Urinary bladder (tissue), 4 donors: ENCODE results near the gene METTL22. TPM values are rescaled to one million over a fixed set of nuclear protein-coding genes. Genes with fewer than 3 reads are reported as not detected.
A peak's percentile ranks its signal among the peaks of the same experiment; 100 is the strongest.

Source experiments
- DNase-seq: peaks from one replicate; pipeline ENCODE4 v3.0.0-alpha.2; 2015; ENCODE audit errors: extremely low spot score
- H3K27ac ChIP-seq: one replicate; pipeline ENCODE4 v1.5.1; 2013; ENCODE audit warnings: low read depth, mild to moderate bottlenecking, moderate library complexity
- H3K36me3 ChIP-seq: one replicate; pipeline ENCODE4 v1.6.1; 2013; ENCODE audit warnings: mild to moderate bottlenecking, moderate library complexity; ENCODE audit not compliant: insufficient read depth
- H3K4me1 ChIP-seq: one replicate; pipeline ENCODE4 v1.6.1; 2013; ENCODE audit warnings: mild to moderate bottlenecking, moderate library complexity; ENCODE audit not compliant: insufficient read depth
- H3K4me3 ChIP-seq: one replicate; pipeline ENCODE4 v1.5.1; 2013; ENCODE audit warnings: low read depth, low read length
- WGBS: extraction: QIAGEN DNeasy Blood & Tissue Kit; methylation state at CpG from one replicate; pipeline ENCODE4 v1.1.7; 2013; 5-methylcytosine and 5-hydroxymethylcytosine counted together
- polyA plus RNA-seq: library from polyadenylated mRNA; stranded (reverse); fragments of 200-250 nt; gene quantifications from one replicate; pipeline ENCODE4 v1.2.3, GENCODE V29; 2013
- total RNA-seq: library from RNA; depleted of rRNA; stranded (reverse); fragments of >200 nt; gene quantifications from one replicate; pipeline ENCODE4 v1.2.3, GENCODE V29; 2014
- donor health status: healthy with polysubstance abuse.
- donor health status: healthy.

The METTL22 gene
- total and polyA plus RNA-seq, 2 donors: 22.4 to 25.2 TPM

DNA sequence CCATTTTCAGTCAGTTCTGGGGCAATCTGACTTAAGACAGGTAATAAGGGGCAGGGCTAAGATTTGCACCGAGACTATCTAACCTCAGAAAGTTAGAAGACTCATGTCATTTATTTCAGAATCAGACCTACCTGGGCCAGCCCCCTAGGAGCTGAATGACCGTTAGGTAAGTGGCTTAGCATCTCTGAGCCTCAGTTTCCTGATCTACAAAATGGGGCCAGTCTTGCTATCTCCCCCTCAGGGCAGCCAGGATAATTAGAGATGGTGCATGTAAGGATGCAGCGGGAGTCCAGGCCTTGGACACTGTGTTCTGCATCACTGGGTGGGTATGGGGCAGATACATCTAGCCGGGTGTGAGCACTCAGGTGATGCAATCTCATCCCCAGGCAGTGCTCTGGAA lies 10.4 kb upstream of the METTL22 start:
- Histone ChIP-seq H3K27ac (no peak overlapping the region), H3K4me1 (no peaks in the 10 kb centered on the region), H3K4me3 (no peak overlapping the region), H3K36me3 (no peaks in the 10 kb centered on the region)
- WGBS: 77% methylated on average over 4 of the region's 4 CpGs
- DNase-seq: no peak

DNA sequence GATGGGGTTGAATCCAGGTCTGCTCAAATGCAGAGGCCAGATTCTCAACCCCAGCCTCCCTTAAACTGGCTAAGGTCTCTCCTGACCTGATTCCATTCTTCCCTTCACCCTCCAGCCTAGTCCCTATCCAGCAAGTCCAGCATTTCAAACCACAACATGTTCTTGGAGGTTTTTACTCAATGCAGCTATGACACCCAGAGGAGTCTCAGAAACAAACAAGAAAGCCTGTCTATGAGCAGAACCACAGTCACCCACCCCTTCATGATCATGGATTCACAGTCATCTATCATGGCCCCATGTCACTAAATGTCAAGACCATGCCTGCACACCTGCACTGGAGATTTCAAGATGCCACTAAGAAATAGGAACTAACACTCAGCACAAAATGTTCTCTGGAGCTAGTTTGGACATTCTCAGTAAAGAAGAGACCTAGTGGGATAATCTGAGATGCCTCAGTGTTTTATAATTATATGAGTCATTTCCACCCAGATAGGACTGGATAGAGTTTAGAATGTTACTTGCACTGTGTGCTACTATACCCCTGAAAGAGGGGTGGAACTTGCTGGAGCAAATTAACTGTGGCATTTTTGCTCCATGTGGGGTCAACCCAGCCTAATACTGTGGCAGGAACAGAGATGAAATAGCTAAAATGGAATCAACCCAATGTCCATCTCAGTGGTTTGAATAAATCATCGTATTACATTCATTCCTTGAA lies 9.5 kb upstream of the METTL22 start:
- no peaks in the 10 kb centered on the region for H3K4me1 ChIP-seq
- H3K36me3 ChIP-seq: no peaks in the 10 kb centered on the region
- 97% methylated on average over 1 of the region's 1 CpG for WGBS
- no peak overlapping the region for H3K27ac ChIP-seq
- DNase-seq: no peak
- no peak overlapping the region for H3K4me3 ChIP-seq

DNA sequence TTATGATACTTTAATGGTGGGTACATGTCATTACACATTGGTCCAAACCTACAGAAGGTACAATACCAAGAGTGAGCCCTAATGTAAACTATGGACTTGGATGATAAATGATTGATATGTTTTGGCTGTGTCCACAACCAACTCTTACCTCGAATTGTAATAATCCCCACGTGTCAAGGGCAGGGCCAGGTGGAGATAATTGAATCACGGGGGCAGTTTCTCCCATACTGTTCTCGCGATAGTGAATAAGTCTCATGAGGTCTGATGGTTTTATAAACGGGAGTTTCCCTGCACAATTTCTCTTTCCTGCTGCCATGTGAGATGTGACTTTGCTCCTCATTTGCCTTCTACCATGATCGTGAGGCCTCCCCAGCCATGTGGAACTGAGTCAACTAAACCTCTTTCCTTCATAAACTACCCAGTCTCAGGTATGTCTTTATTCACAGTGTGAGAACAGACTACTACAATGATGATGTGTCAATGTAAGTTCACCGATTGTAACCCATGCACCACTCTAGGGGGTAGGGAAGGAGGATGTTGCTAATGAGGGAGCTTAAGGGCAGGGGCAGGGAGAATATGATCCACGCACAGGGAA lies 7.0 kb upstream of the METTL22 start:
- Histone ChIP-seq H3K4me1 (no peaks in the 10 kb centered on the region), H3K27ac (no peak overlapping the region), H3K4me3 (no peak overlapping the region), H3K36me3 (no peaks in the 10 kb centered on the region)
- 64% methylated on average over 9 of the region's 9 CpGs for WGBS
- no peak for DNase-seq

DNA sequence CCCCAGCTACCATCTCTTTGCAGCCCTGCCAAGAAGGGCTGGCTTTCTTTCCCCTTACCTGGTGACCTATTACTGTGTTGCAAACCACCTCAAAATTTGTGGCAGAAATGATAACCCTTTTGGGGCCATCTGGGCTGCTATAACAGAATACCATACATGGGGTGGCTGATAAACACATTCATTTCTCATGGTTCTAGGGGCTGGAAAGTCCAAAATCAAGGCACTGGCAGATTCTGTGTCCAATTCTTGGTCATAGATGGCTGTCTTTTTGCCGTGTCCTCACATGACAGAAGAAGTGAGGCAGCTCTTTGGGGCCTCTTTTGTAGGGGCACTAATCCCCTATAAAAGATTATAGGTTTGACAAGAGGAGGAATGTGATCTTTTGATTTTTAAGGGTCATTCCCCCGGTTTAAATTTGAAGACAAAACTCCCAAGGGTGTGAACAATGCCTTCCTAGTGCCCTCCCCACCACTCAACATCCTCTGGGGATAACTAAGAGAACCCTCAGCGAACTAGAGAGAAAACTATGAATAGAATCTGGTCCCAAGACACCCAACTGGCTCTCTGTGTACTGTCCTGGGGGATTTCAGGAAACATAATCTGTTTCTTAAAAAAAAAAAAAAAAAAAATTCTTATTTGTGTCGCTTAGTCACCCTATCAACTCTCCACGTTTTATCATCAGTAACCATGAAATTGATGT lies 1.7 kb upstream of the METTL22 start:
- 52% methylated on average over 5 of the region's 5 CpGs for WGBS
- Histone ChIP-seq H3K4me3 (no peak overlapping the region), H3K4me1 (peaks cover 1% of the 10 kb centered on the region), H3K27ac (no peak overlapping the region), H3K36me3 (no peaks in the 10 kb centered on the region)
- DNase-seq: no peak

DNA sequence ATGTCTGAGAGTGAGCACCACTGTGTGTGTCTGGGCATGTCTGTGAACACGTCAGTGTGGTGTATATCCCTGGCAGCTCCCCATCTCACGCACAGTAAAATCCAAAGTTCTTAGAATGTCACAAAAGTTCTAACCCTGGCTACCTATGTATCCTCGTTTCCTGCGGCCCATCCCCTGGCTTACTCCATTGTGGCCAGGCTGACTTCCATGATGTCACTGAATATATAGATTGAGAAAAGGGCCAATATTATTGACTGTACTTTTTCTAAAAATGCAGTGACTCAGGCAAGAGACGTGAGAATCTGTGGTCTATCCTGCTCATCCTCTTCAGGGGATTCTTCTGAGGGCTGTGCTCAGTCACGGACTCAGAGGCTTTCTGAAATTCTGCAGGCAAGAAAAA lies 963 bp upstream of the METTL22 start:
- no peak for DNase-seq
- peaks cover 1% of the 10 kb centered on the region for H3K4me1 ChIP-seq
- WGBS: 72% methylated on average over 6 of the region's 6 CpGs
- no peak overlapping the region for H3K27ac ChIP-seq
- peaks cover 2% of the 10 kb centered on the region for H3K36me3 ChIP-seq
- H3K4me3 ChIP-seq: no peak overlapping the region

DNA sequence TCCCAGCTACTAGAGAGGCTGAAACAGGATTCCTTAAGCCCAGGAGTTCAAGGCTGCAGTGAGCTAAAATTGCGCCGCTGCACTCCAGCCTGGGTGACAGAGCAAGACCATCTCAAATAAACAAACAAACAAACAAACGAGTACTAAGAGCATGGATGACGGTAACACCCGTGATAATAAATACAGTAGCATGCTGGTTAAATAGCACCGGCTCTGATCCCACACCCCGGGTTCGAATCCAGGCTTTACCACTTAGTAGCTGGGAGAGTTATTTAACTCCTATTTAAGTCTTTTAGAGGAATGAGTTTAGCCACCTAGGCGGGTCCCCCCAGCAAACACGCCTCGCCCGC lies 301 bp upstream of the METTL22 start:
- H3K27ac ChIP-seq: no peak overlapping the region
- WGBS: 20% methylated on average over 12 of the region's 12 CpGs
- no peak for DNase-seq

DNA sequence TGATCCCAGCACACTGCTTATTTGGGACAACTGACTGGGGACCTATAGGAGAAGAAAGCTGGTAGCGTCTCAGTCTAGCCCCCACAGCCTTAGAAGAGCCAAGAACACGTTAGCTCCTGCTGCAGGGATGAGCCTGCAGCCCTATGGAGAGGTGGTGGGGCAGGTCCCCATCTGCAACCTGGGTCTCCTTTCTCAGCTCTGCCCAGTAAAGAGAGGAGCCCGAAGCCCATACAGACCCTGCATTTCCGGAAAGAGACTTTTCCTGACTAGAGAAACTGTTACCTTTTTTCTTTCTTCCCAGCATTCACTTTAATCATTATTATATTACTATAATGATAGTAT lies 788 bp downstream of the METTL22 start:
- peak overlapping the region; percentile 67 for H3K4me3 ChIP-seq
- peaks cover 1% of the 10 kb centered on the region for H3K4me1 ChIP-seq
- H3K36me3 ChIP-seq: peaks cover 6% of the 10 kb centered on the region
- 3% methylated on average over 4 of the region's 4 CpGs for WGBS
- H3K27ac ChIP-seq: no peak overlapping the region
- DNase-seq: no peak

More for the DNA sequence above, 301 bp upstream of the METTL22 start:
- Histone ChIP-seq H3K36me3 (peaks cover 3% of the 10 kb centered on the region), H3K4me3 (peak overlapping the region; percentile 67), H3K4me1 (peaks cover 1% of the 10 kb centered on the region)

DNA sequence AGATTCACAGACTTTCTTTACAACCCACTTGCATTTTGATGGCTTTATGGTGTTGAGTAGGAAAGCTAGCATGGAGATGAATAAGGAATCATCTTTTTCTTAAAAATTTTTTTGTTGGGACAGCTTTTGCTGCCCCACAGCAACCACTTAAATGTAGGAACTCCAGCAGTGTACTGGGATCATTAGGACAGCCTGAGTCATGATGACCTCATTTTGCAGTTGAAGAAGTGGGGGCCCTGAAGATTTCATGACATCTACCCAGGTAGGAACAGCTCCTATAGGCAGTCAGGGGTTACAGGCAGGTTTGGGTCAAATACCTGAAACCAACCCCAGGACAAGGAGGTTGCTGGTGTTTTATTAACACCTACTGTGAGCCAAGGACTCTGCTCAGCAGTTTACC lies 2.1 kb downstream of the METTL22 start:
- DNase-seq: no peak
- Histone ChIP-seq H3K27ac (no peak overlapping the region), H3K4me3 (no peak overlapping the region), H3K4me1 (peaks cover 1% of the 10 kb centered on the region), H3K36me3 (peaks cover 9% of the 10 kb centered on the region)

DNA sequence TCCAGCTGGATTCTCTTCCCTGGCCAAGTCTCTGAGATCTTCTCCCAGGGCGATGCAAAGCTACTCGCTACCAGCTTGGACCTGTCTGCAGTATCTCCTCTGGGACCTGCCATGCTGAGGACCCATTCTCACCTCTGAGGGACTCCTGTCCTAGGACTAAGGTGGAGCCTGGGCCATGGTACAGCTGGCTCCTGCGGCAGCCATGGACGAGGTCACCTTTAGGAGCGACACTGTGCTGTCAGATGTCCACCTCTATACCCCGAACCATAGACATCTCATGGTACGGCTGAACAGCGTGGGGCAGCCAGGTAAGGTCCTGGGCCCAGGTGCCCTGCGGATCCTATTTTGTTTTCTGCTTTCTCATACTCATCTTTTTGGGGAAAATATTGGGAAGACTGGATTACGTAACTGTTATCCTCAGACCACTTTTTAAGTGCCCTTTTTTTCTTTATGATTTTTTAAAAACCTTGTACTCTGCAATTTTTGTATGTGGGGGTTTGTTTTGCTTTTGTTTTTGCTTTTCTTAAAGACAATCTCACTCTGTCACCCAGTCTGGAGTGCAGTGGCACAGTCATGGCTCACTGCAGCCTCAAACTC lies 4.1 kb downstream of the METTL22 start:
- Histone ChIP-seq H3K4me3 (no peak overlapping the region), H3K27ac (no peak overlapping the region), H3K4me1 (peaks cover 1% of the 10 kb centered on the region), H3K36me3 (peaks cover 9% of the 10 kb centered on the region)
- WGBS: 94% methylated on average over 10 of the region's 10 CpGs
- no peak for DNase-seq

DNA sequence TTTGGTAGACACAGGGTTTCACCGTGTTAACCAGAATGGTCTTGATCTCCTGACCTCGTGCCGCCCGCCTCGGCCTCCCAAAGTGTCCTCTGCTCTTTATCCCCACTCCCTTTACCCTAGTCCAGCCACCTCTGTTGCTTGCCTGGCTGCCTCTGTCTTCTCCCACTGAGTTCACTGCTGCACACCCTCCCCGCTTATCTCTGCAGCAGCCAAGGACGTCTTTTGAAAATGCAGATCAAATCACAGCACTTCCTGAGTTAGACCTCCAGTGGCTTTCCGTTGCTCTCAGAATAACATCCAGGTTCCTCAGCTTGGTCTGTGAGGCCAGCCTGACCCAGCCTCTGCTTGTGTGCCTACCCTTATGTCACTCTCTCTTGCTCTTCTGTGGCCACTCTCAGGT lies 5.4 kb downstream of the METTL22 start:
- DNase-seq: no peak

DNA sequence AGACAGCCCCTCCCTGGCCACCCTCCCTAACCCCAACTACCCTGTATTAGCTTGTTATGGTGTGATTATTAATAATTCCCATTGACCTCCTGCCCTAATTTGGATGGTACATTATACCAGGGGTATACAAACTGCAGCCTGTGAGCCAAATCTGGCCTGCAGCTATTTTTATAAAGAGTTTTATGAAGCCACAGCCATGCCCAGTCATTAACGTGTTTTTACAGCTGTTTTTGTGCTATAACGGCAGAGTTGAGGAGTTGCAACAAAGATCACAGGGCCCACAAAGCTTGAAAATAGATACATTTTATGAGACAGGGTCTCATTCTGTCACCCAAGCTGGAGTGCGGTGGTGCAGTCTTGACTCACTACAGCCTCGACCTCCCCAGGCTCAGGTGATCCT lies 6.0 kb downstream of the METTL22 start:
- Histone ChIP-seq H3K36me3 (peaks cover 9% of the 10 kb centered on the region), H3K4me1 (no peaks in the 10 kb centered on the region), H3K4me3 (no peak overlapping the region), H3K27ac (no peak overlapping the region)
- DNase-seq: no peak
- 72% methylated on average over 4 of the region's 4 CpGs for WGBS

More for the DNA sequence above, 5.4 kb downstream of the METTL22 start:
- peaks cover 9% of the 10 kb centered on the region for H3K36me3 ChIP-seq
- H3K4me1 ChIP-seq: peaks cover 1% of the 10 kb centered on the region
- WGBS: 92% methylated on average over 8 of the region's 8 CpGs
- H3K27ac ChIP-seq: no peak overlapping the region
- no peak overlapping the region for H3K4me3 ChIP-seq

DNA sequence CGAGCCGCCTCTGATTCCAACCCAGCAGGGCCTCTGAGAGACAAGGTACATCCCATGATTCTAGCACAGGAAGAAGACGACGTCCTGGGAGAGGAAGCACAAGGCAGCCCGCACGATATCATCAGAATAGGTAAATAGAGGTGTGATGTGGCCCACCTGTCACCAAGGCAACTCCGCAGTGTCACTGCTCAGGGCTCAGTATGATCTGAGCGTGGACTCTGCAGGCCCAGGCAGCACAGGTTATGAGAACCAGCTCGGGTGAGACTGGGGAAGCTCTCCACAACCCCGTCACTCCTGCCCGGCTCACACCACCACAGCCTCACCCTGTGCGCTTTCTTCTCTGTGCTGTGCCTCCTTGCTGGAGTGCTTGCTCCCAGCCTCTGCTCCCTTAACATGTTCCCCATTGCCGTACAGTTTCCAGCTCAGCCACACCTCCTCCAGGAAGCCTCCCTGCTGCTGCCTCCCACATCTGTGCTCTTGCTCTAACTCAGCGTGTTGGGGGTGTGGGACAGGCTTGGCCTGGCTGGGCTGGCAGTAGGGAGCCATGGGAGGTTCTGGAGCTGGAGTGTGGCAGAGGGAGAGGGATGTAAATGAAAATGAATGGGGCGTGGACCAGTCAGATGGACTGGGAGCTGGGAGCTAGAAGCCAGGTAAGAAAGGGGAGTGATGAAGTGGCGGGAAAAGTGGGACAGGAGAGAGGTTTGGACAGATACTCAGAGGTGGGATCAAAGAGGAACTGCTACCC lies 7.7 kb downstream of the METTL22 start:
- no peaks in the 10 kb centered on the region for H3K4me1 ChIP-seq
- WGBS: 92% methylated on average over 16 of the region's 16 CpGs
- DNase-seq: no peak
- H3K27ac ChIP-seq: no peak overlapping the region
- no peak overlapping the region for H3K4me3 ChIP-seq
- H3K36me3 ChIP-seq: peaks cover 9% of the 10 kb centered on the region

DNA sequence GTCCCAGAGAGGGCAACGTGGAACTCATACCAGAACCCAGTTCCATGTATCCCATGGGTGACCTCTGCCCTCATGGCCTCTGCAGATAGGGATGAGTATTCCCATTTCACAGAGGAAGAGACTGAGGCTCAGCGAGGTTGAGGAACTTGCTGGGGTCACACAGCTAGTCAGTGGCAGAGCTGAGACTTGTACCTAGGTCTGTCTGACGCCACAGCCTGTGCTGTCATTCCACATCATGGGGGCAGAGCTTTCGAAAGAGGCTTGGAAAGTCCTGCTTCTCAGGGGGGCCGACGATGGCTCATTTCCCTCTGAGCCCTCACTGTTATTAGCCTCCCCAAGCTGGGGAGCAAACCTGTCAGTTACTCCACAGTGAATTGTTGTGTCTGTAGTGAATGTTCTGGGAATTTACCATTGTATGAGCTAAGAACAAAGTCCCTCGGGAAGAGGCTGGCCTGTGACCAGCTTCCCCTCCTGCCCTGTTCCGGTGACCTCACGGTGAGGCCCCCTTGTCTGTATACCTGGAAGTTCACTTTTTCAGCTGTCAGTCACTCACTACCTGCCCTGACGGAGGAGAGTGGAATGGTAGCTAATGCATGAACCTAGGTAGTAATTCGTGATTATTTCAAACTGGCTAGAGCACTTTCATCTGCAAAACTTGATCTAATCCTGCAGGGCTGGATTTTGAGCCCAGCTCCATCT lies 8.9 kb downstream of the METTL22 start:
- no peak for DNase-seq
- no peak overlapping the region for H3K4me3 ChIP-seq
- no peaks in the 10 kb centered on the region for H3K4me1 ChIP-seq
- H3K36me3 ChIP-seq: peaks cover 8% of the 10 kb centered on the region
- 90% methylated on average over 11 of the region's 11 CpGs for WGBS
- H3K27ac ChIP-seq: no peak overlapping the region
